PFSK-1 (cell line): Measurements from ENCODE around the gene B4GALT3.

Experiments
- POLR2AphosphoS5 ChIP-seq: IDR thresholded peaks from 2 replicates; pipeline ENCODE4 v1.6.1; 2012; ENCODE audit warnings: low read depth, mild to moderate bottlenecking, control low read depth, low read length, moderate library complexity
- TAF1 ChIP-seq: IDR thresholded peaks from 2 replicates; pipeline ENCODE4 v1.6.1; 2012; ENCODE audit warnings: low read length, control low read depth, borderline replicate concordance; ENCODE audit not compliant: insufficient read depth

- TF ChIP-seq TAF1 (no peak), POLR2AphosphoS5 (no peak)
These were observed 8.5 kb upstream of the B4GALT3 start for GRCh38 chr1:161185732-161186311.
